Breast epithelium (tissue), 3 donors: Measurements from ENCODE around the gene TRPC3.

Experiments
- POLR2A ChIP-seq: fragments of 450-650 bp; IDR thresholded peaks from one replicate; pipeline ENCODE4 v1.6.1; 2016; ENCODE audit warnings: antibody characterized with exemption, mild to moderate bottlenecking, moderate library complexity
- POLR2AphosphoS5 ChIP-seq, 3 donors: sonication (generic); formaldehyde crosslinking; IDR thresholded peaks; one replicate each; pipeline ENCODE4 v1.6.1; 2017; ENCODE audit warnings: antibody characterized with exemption in 3 of 3
- TF ChIP-seq, protein P1 (sequence below), 3 donors: fragments of 450-650 bp; IDR thresholded peaks; one replicate each; pipeline ENCODE4 v1.5.1; 2016 to 2017; ENCODE audit warnings: antibody characterized with exemption in 3 of 3, mild to moderate bottlenecking in 3 of 3, moderate library complexity in 3 of 3

DNA sequence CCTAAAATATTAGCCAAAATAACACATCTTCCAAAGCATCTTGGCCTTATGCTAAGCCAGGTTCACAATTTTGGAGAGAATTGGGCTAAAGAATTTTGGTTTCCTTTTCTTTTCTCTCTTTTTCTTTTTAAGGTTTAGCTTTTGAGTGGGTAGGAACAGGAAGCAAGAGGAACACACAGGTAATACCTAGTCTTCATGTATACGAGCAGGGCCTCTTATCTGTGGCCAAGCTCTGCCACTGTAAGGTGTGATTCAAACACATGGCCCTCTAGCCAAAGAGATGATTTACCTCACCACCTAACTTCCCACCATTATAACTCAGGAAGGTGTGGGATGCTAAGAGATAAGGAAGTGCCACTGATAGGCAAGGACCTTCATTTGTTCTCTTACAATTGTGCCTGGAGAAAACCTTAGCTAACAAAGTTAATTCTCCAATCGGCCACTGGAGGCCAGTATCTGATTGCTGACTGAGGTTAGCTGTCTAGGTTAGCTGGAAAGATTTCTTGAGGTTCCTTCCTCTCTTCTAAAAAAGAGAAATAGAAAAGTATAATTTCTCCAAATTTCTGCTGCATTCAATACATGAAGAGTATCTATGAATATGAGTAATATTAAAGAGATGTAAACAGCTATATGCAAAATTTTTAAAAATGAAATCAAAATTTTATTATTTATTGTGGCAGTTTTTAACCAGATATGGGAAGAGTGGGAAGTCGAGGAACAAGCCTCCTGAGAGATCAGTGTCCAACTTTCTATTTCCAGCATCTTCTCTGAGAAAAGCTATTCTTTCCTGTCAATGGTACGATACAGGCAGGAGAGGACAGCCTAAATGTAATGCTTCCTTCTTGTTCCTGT lies 51.5 kb downstream of the TRPC3 start:
- TF ChIP-seq POLR2A (no peak), POLR2AphosphoS5 (IDR thresholded peaks at IDR 0.05) (no peak)
- TF ChIP-seq, protein P1, sequence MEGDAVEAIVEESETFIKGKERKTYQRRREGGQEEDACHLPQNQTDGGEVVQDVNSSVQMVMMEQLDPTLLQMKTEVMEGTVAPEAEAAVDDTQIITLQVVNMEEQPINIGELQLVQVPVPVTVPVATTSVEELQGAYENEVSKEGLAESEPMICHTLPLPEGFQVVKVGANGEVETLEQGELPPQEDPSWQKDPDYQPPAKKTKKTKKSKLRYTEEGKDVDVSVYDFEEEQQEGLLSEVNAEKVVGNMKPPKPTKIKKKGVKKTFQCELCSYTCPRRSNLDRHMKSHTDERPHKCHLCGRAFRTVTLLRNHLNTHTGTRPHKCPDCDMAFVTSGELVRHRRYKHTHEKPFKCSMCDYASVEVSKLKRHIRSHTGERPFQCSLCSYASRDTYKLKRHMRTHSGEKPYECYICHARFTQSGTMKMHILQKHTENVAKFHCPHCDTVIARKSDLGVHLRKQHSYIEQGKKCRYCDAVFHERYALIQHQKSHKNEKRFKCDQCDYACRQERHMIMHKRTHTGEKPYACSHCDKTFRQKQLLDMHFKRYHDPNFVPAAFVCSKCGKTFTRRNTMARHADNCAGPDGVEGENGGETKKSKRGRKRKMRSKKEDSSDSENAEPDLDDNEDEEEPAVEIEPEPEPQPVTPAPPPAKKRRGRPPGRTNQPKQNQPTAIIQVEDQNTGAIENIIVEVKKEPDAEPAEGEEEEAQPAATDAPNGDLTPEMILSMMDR (IDR thresholded peaks at IDR 0.05): peak; percentile 47 to 60 (median 57)
